Ectodermal cell (in vitro differentiated cells): ENCODE data around the gene STRADA.

ENCODE experiments used
- H3K27ac ChIP-seq: 2 replicates; pipeline ENCODE4 v1.7.0; 2013; ENCODE audit warnings: mild to moderate bottlenecking, low read depth, low read length; ENCODE audit not compliant: insufficient read depth, poor library complexity, severe bottlenecking
- H3K27me3 ChIP-seq: 2 replicates; pipeline ENCODE4 v1.7.0; 2013; ENCODE audit warnings: mild to moderate bottlenecking, low read length; ENCODE audit not compliant: insufficient read depth, control insufficient read depth, poor library complexity, severe bottlenecking
- H3K36me3 ChIP-seq: one replicate; pipeline ENCODE4 v1.7.0; 2013; ENCODE audit warnings: low read length; ENCODE audit not compliant: control insufficient read depth, insufficient read depth
- H3K4me1 ChIP-seq: one replicate; pipeline ENCODE4 v1.7.0; 2013; ENCODE audit warnings: low read length; ENCODE audit not compliant: control insufficient read depth, insufficient read depth
- H3K4me3 ChIP-seq: 2 replicates; pipeline ENCODE4 v1.7.0; 2013; ENCODE audit warnings: low read depth, low read length, control low read depth; ENCODE audit not compliant: insufficient read depth
- H3K9me3 ChIP-seq: 2 replicates; pipeline ENCODE4 v1.7.0; 2013; ENCODE audit warnings: mild to moderate bottlenecking, low read length, moderate library complexity; ENCODE audit not compliant: control insufficient read depth
- WGBS, 2 experiments: methylation state at CpG; one replicate each; pipeline ENCODE4 v1.1.7; 2013; ENCODE audit warnings: missing lambda C conversion rate in 2 of 2; 5-methylcytosine and 5-hydroxymethylcytosine counted together

The STRADA gene

GRCh38 chr17:63714550-63715277, 26.9 kb downstream of the STRADA start:
- Histone ChIP-seq H3K27ac (no peak overlapping the region), H3K36me3 (peaks cover 18% of the 10 kb centered on the region), H3K27me3 (no peaks in the 10 kb centered on the region), H3K4me1 (no peaks in the 10 kb centered on the region), H3K9me3 (no peaks in the 10 kb centered on the region), H3K4me3 (no peak overlapping the region)
- 92 to 94% methylated on average over 10 of the region's 10 CpGs for WGBS, 2 experiments

GRCh38 chr17:63709110-63709509, 32.5 kb downstream of the STRADA start:
- Histone ChIP-seq H3K4me3 (no peak overlapping the region), H3K27me3 (no peaks in the 10 kb centered on the region), H3K36me3 (peaks cover 21% of the 10 kb centered on the region), H3K9me3 (no peaks in the 10 kb centered on the region), H3K27ac (no peak overlapping the region), H3K4me1 (no peaks in the 10 kb centered on the region)
- WGBS, 2 experiments, result 96 to 97% methylated on average over 6 of the region's 6 CpGs

DNA sequence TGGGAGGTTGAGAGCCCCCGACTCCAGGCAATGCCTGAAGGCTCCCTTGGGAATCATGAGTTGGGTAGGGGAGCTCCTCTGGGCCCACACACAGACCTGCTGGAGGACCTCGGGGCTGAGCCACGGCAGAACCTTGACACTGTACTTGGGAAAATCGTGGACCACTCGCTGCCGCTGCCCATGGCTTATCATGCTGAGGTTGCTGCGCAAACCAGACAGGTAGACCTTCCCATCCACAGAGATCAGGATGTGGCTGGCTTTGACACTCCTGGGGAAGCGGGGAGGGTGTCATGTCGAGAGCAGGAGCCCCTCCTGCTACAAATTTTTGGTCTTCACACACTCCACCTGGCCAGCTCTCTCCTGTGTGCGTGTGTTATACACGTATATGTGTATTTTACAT, 34.4 kb downstream of the STRADA start:
- H3K36me3 ChIP-seq, result peaks cover 12% of the 10 kb centered on the region
- H3K27me3 ChIP-seq, result no peaks in the 10 kb centered on the region
- H3K27ac ChIP-seq, result no peak overlapping the region
- peaks cover 5% of the 10 kb centered on the region for H3K4me1 ChIP-seq
- 93% methylated on average over 11 of the region's 11 CpGs for WGBS, 2 experiments
- no peaks in the 10 kb centered on the region for H3K9me3 ChIP-seq
- H3K4me3 ChIP-seq, result no peak overlapping the region

GRCh38 chr17:63706336-63707082, 35.1 kb downstream of the STRADA start:
- H3K4me1 ChIP-seq, result peaks cover 5% of the 10 kb centered on the region
- H3K36me3 ChIP-seq, result peaks cover 6% of the 10 kb centered on the region
- no peaks in the 10 kb centered on the region for H3K27me3 ChIP-seq
- H3K4me3 ChIP-seq, result no peak overlapping the region
- WGBS, 2 experiments, result 92 to 94% methylated on average over 7 of the region's 7 CpGs
- H3K27ac ChIP-seq, result no peak overlapping the region
- no peaks in the 10 kb centered on the region for H3K9me3 ChIP-seq

DNA sequence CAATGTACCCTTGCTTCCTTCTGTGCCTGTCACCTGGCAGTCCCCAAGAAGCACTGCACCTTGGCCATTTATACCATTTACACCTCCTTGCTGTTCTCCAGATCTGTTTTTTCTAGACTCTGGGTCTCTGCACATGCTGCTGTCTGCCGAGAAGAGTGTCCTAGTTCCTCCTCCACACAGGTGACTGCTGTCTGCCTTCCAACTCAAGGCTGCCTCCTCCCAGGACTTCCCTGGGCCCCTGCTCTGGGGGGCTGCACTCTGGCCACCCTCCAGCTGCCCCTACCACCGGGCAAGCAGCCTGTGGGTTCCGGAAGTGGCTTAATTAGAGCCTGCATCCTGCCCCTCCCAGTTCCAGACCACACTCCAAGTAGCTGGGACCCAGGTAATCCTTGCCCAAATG, 35.9 kb downstream of the STRADA start:
- WGBS, 2 experiments, result 91 to 94% methylated on average over 3 of the region's 3 CpGs
- H3K27me3 ChIP-seq, result peaks cover 8% of the 10 kb centered on the region
- no peak overlapping the region for H3K4me3 ChIP-seq
- H3K27ac ChIP-seq, result no peak overlapping the region
- peaks cover 5% of the 10 kb centered on the region for H3K4me1 ChIP-seq
- H3K9me3 ChIP-seq, result no peaks in the 10 kb centered on the region
- peaks cover 6% of the 10 kb centered on the region for H3K36me3 ChIP-seq

GRCh38 chr17:63704836-63705235, 36.8 kb downstream of the STRADA start:
- Histone ChIP-seq H3K4me3 (no peak overlapping the region), H3K9me3 (no peaks in the 10 kb centered on the region), H3K36me3 (peaks cover 5% of the 10 kb centered on the region), H3K4me1 (peaks cover 5% of the 10 kb centered on the region), H3K27me3 (peaks cover 9% of the 10 kb centered on the region), H3K27ac (no peak overlapping the region)
- WGBS, 2 experiments, result 93 to 95% methylated on average over 9 of the region's 9 CpGs

GRCh38 chr17:63704259-63704576, 37.4 kb downstream of the STRADA start:
- Histone ChIP-seq H3K36me3 (peaks cover 3% of the 10 kb centered on the region), H3K27ac (no peak overlapping the region), H3K4me1 (peaks cover 5% of the 10 kb centered on the region), H3K4me3 (no peak overlapping the region), H3K9me3 (no peaks in the 10 kb centered on the region), H3K27me3 (peaks cover 9% of the 10 kb centered on the region)
- WGBS, 2 experiments, result 93 to 96% methylated on average over 11 of the region's 11 CpGs

DNA sequence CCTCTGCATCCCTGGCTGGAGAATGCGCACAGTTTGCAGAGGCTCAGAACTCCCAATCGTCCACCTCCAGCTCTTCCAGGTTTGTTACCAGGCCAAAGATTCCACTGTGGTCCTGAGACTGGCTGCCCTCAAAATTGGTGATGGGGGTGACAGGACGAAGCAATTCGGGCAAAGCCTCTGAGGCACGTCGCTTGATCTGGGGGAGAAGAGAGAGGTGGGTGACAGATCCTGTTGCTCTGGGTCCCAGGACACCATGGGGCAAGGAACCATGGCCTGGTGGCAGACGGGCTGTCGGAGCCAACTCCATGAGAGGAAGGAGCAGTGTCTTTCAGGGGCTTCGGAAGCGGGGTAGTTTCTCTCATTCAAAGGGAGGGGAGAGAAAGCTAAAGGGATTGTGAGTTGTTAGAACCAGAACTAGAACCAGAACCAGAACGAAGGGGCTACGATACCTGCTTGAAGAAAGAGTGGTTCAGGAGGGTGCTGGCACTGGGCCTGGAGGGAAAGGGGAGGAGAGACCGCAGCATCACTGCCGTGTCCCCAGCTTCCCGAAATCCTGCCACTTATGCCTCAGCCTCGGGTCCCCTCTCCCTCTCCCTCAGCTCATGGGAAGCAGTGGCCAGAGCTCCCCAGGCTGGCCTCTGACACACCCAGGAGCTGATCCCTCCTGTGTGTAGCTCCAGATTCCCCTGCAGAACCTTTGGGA, 37.9 kb downstream of the STRADA start:
- Histone ChIP-seq H3K27me3 (peaks cover 9% of the 10 kb centered on the region), H3K9me3 (no peaks in the 10 kb centered on the region), H3K4me1 (peaks cover 6% of the 10 kb centered on the region), H3K4me3 (no peak overlapping the region), H3K27ac (no peak overlapping the region), H3K36me3 (peaks cover 3% of the 10 kb centered on the region)
- 94 to 95% methylated on average over 16 of the region's 16 CpGs for WGBS, 2 experiments

GRCh38 chr17:63703029-63703428, 38.6 kb downstream of the STRADA start:
- Histone ChIP-seq H3K27me3 (peaks cover 9% of the 10 kb centered on the region), H3K9me3 (no peaks in the 10 kb centered on the region), H3K4me3 (no peak overlapping the region), H3K4me1 (peaks cover 11% of the 10 kb centered on the region), H3K27ac (no peak overlapping the region), H3K36me3 (peaks cover 3% of the 10 kb centered on the region)
- whole genome bisulfite sequencing, 2 experiments, result 92 to 94% methylated on average over 5 of the region's 5 CpGs

DNA sequence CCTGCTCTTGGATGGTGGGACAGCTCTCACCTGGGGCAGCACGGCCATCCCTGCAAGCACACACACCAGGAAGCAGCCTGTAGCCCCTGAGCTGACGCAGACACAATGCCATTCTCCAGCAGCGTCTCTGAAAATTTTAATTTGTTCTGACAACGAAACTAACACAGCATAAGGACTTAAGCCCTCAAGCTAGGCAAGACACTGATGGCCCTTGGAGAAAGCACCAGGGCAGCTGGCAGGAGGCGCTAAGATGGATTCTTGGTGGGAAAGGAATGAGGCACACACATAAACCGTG, 38.9 kb downstream of the STRADA start:
- 89 to 91% methylated on average over 6 of the region's 6 CpGs for WGBS, 2 experiments

More for the DNA sequence above, 38.9 kb downstream of the STRADA start:
- no peaks in the 10 kb centered on the region for H3K9me3 ChIP-seq
- H3K27ac ChIP-seq, result no peak overlapping the region
- peaks cover 11% of the 10 kb centered on the region for H3K4me1 ChIP-seq
- no peak overlapping the region for H3K4me3 ChIP-seq
- H3K27me3 ChIP-seq, result peaks cover 9% of the 10 kb centered on the region
- H3K36me3 ChIP-seq, result peaks cover 3% of the 10 kb centered on the region
